Measurements from ENCODE around the gene SPP2.

The SPP2 gene

GRCh38 chr2:234074751-234075517, 24.4 kb downstream of the SPP2 start:
- no peaks in the 10 kb centered on the region; the same call in 1 of the 2 replicates for H3K27me3 ChIP-seq (ENCODE audit: insufficient read depth, low read length)
- H2AFZ ChIP-seq (ENCODE audit: low read length): no peak overlapping the region
- H3F3A ChIP-seq (ENCODE audit: insufficient read depth, low read length): no peaks in the 10 kb centered on the region
- H3K4me3 ChIP-seq (ENCODE audit: low read depth, low read length, poor library complexity, severe bottlenecking): no peak overlapping the region
- no peaks in the 10 kb centered on the region for H3K79me2 ChIP-seq (ENCODE audit: insufficient read depth, low read length)
- TF ChIP-seq EZH2 (IDR thresholded peaks at IDR 0.05; ENCODE audit: borderline replicate concordance, low read length) (no peak), CTCF (IDR thresholded peaks at IDR 0.05; ENCODE audit: low read length) (no peak)
- no peak overlapping the region for H3K27ac ChIP-seq (ENCODE audit: low read depth, low read length, poor library complexity, severe bottlenecking)
- no peak overlapping the region for H3K4me2 ChIP-seq (ENCODE audit: low read length)
- H3K9ac ChIP-seq (ENCODE audit: low read length): no peak overlapping the region
- no peaks in the 10 kb centered on the region for H3K4me1 ChIP-seq (ENCODE audit: insufficient read depth, low read length, severe bottlenecking)
- H3K9me3 ChIP-seq (ENCODE audit: low read length): no peaks in the 10 kb centered on the region
- no peaks in the 10 kb centered on the region for H4K20me1 ChIP-seq (ENCODE audit: insufficient read depth, low read length)
- no peaks in the 10 kb centered on the region for H3K9me2 ChIP-seq (ENCODE audit: low read depth, low read length)
- no peaks in the 10 kb centered on the region for H3K36me3 ChIP-seq (ENCODE audit: insufficient read depth, low read length)

- no peaks in the 10 kb centered on the region for H3K36me3 ChIP-seq (ENCODE audit: insufficient read depth, low read length)
- no peaks in the 10 kb centered on the region for H3F3A ChIP-seq (ENCODE audit: insufficient read depth, low read length)
- H4K20me1 ChIP-seq (ENCODE audit: insufficient read depth, low read length): no peaks in the 10 kb centered on the region
- no peak overlapping the region for H3K4me3 ChIP-seq (ENCODE audit: low read depth, low read length, poor library complexity, severe bottlenecking)
- no peak overlapping the region for H2AFZ ChIP-seq (ENCODE audit: low read length)
- H3K9ac ChIP-seq (ENCODE audit: low read length): no peak overlapping the region
- H3K9me2 ChIP-seq (ENCODE audit: low read depth, low read length): no peaks in the 10 kb centered on the region
- H3K4me1 ChIP-seq (ENCODE audit: insufficient read depth, low read length, severe bottlenecking): no peaks in the 10 kb centered on the region
- TF ChIP-seq CTCF (IDR thresholded peaks at IDR 0.05; ENCODE audit: low read length): no peak
- no peak for TF ChIP-seq EZH2 (IDR thresholded peaks at IDR 0.05; ENCODE audit: borderline replicate concordance, low read length)
- H3K9me3 ChIP-seq (ENCODE audit: low read length): no peaks in the 10 kb centered on the region
- H3K27me3 ChIP-seq (ENCODE audit: insufficient read depth, low read length): no peaks in the 10 kb centered on the region; the same call in 1 of the 2 replicates
- H3K27ac ChIP-seq (ENCODE audit: low read depth, low read length, poor library complexity, severe bottlenecking): no peak overlapping the region
- H3K4me2 ChIP-seq (ENCODE audit: low read length): no peak overlapping the region
- no peaks in the 10 kb centered on the region for H3K79me2 ChIP-seq (ENCODE audit: insufficient read depth, low read length)
These were observed 25.0 kb downstream of the SPP2 start for GRCh38 chr2:234075518-234075915.

GRCh38 chr2:234075947-234076346, 25.4 kb downstream of the SPP2 start:
- no peaks in the 10 kb centered on the region for H3K36me3 ChIP-seq (ENCODE audit: insufficient read depth, low read length)
- no peak overlapping the region for H3K4me3 ChIP-seq (ENCODE audit: low read depth, low read length, poor library complexity, severe bottlenecking)
- no peaks in the 10 kb centered on the region for H4K20me1 ChIP-seq (ENCODE audit: insufficient read depth, low read length)
- no peaks in the 10 kb centered on the region for H3K4me1 ChIP-seq (ENCODE audit: insufficient read depth, low read length, severe bottlenecking)
- no peak overlapping the region for H3K4me2 ChIP-seq (ENCODE audit: low read length)
- H3K27ac ChIP-seq (ENCODE audit: low read depth, low read length, poor library complexity, severe bottlenecking): no peak overlapping the region
- H2AFZ ChIP-seq (ENCODE audit: low read length): no peak overlapping the region
- no peak overlapping the region for H3K9ac ChIP-seq (ENCODE audit: low read length)
- TF ChIP-seq CTCF (IDR thresholded peaks at IDR 0.05; ENCODE audit: low read length): no peak
- TF ChIP-seq EZH2 (IDR thresholded peaks at IDR 0.05; ENCODE audit: borderline replicate concordance, low read length): no peak
- no peaks in the 10 kb centered on the region for H3K9me3 ChIP-seq (ENCODE audit: low read length)
- H3F3A ChIP-seq (ENCODE audit: insufficient read depth, low read length): no peaks in the 10 kb centered on the region
- H3K9me2 ChIP-seq (ENCODE audit: low read depth, low read length): no peaks in the 10 kb centered on the region
- no peaks in the 10 kb centered on the region for H3K79me2 ChIP-seq (ENCODE audit: insufficient read depth, low read length)
- H3K27me3 ChIP-seq (ENCODE audit: insufficient read depth, low read length): no peaks in the 10 kb centered on the region; the same call in 1 of the 2 replicates
